Measurements from ENCODE around the gene C5.
A peak's percentile ranks its signal among the peaks of the same experiment; 100 is the strongest.
"Not testable (repeated sequence)": the region's sequence is repeated elsewhere in the genome, so short reads cannot be mapped to it uniquely, and the experiment has no call there.

Gene C5

DNA sequence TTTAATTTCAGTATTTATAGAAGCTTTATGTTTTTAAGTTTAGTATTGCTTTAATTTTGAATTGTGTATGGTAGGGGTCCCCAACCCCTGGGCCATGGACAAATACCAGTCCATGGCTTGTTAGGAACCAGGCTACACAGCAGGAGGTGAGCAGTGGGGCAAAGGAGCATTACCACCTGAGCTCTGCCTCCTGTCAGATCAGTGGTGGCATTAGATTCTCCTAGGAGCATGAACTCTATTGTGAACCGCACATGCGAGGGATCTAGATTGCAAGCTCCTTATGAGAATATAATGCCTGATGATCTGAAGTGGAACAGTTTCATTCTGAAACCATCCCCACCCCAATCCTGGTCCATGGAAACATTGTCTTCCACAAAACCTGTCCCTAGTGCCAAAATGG lies 1.9 kb downstream of the C5 start:
- no peak for DNase-seq

DNA sequence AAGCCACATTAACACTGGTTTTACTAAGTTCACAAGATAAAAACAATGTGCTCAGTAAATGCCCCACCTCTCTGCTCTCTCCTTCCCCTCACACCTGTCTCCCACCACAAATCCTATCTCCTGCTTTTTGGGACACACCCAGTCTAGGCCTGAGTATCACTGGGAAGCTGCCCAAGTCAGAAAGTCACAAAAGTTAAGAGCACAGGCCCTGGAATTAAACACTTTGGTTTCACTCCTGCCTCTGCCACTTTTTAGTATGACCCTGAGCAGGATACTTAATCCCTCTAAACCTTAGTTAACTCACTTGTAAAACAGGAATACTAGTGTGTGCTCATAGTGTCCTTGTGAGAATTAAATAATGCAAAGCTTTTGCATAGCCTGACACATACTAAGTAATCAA lies 11.3 kb downstream of the C5 start:
- DNase-seq: no peak

DNA sequence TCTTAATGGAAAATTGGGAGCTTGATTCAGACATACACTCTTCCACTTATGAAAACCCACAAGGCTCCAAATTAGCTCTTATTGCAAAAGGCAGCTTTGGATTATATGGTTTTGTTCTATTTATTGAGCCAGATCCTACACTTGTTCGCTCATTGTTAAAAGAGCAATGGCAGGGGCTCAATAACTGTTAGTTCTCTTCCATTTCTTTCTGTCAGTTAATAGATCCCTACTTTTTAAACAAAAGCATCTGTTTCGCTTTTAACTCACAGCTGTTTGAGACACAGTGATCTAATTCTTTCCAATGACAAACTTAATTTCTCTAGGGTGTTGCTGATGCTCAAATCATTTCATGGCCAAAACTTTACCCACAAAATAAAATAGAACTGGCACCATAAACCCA lies 11.7 kb downstream of the C5 start:
- DNase-seq: no peak

DNA sequence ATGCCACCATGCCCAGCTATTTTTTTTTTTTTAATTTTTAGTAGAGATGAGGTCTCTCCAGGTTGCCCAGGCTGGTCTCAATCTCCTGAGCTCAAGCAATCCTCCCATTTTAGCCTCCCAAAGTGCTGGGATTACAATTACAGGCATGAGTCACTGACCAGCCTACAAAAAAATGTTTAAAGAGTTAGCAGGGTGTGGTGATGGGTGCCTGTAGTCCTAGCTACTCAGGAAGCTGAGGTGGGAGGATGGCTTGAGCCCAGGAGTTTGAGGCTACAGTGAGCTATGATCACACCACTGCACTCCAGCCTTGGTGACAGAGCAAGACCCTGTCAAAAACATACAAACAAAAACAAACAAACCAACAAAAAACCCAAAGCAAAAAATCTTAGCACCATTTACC lies 14.4 kb downstream of the C5 start:
- DNase-seq: not testable (repeated sequence)

DNA sequence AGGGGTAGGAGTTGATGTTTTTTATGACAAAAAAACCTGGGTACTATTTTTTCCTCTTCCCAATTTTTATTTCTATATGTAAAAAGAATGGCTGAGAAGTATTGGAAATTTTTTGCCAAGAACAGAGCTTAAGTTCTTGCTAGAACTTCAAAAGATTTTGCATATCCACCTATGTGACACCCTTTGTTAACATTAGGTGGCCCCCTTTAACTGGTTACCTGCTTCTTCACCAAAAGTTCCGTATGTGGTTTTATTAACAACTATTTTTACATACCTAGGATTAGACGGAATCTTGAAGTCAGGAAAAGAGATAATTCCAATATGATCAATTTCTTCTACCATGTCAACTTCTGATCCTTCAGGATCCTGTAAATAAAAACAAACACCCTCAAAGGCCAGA lies 15.5 kb downstream of the C5 start:
- DNase-seq: no peak

DNA sequence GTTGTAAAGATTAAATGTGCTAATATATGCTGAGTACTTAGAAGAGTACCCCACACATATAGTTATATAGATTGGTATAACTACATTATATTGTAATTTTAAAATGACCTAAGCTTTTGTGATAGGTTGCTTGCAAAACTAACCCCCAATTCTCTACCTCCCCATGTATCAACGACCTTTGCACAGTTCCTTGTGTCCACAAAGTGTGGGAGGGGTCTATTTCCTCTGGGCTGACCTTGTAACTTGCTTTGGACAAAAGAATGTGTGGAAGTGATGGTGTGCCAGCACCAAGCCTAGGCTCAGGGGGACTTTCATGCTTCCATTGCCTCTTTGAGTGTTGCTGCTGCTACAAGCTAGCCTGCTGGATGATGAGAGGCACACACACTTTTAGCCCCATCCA lies 20.6 kb downstream of the C5 start:
- DNase-seq: no peak

DNA sequence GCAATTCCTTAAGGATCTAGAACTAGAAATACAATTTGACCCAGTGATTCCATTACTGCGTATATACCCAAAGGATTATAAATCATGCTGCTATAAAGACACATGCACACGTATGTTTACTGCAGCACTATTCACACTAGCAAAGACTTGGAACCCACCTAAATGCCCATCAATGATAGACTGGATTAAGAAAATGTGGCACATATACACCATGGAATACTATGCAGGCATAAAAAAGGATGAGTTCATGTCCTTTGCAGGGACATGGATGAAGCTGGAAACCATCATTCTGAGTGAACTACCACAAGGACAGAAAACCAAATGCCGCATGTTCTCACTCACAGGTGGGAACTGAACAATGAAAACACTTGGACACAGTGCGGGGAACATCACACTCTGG lies 21.8 kb downstream of the C5 start:
- not testable (repeated sequence) for DNase-seq

DNA sequence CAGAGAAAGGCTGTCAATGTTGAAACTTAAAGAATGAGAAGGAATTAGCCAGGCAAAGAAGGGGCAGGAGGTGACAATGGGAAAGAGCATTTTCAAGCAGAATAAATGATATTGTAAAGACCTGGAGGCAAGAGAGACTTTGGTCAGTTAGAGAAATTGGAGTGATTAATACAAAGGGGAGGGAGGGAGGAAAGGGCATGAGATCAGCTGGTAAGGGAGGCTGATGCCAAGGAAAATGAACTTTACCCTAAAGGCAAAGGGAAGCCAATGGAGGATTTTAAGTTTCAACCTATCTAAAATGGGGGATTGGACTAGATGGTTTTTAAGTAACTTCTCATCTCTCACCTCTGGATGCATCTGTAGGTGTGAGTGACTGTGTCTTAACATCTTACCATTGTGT lies 23.3 kb downstream of the C5 start:
- DNase-seq: no peak

DNA sequence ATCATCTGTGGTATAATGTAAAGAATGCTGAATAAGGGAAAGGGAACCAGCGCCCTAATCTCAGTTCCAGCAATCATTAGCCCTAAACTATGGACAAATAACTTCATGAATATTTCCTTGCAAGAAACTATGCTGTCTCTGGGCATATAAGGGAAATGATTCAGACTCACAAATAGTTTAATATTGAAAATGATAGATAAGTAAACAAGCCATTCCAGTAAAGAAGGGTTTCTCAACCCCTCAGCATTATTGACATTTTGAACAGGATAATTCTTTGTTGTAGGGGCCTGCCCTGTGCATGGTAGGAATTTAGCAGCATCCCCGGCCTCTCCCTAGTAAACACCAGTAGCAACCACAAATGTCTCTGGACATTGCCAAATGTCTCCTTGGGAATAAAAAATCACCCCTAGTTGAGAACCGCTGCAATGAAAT lies 23.8 kb downstream of the C5 start:
- no peak for DNase-seq

DNA sequence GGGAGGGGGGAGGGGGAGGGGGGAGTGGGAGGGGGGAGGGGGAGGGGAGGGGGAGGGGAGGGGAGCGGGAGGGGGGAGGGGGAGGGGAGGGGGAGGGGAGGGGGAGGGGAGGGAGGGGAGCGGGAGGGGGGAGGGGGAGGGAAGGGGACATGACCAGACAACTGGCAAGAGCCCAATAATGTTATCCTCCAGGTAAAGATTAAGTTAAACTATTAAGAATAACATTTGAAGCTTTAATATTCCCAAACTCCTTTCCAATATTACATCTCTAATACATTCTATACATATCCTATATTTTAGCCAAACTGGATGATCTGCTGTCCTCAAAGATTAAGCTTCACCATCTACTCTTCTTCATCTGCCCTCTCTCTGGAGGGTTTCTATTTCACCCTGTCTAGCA lies 25.8 kb downstream of the C5 start:
- DNase-seq: no peak

DNA sequence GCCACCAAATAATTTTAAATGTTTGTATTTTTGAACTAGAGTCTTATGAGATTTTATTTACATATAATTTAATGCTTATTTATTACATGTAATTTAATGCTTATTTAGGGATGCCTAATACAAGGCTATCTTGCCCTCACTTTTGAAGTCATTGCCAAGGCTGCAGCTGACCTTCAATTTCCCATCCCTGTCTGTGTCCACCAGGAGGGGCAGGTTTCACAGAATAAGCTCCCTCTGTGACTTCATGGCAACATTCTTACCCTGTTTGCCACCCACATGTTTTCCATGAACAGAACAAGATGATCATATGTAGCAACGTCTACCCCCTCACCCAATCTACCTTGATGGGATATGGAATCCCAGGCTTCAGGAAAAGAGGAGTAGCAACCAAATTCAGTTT lies 27.0 kb downstream of the C5 start:
- DNase-seq: no peak

DNA sequence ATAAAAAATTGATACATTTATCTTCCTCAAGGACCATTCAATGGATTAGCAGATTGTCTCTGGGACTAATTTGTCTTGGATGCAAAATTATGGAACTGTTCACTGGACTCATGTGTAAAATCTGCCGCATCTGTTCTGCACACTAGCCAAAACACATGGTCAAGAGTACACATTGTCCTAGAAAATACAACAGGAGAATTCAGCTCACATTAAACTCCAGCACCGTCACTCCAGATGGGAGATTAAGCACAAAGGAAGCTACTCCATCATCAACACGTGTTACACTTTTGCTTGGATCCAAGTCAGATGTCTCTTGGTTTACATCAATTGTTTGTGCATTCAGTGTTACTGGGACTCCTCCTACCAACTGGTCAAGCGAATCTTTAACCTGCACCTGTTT lies 28.8 kb downstream of the C5 start:
- DNase-seq: no peak

DNA sequence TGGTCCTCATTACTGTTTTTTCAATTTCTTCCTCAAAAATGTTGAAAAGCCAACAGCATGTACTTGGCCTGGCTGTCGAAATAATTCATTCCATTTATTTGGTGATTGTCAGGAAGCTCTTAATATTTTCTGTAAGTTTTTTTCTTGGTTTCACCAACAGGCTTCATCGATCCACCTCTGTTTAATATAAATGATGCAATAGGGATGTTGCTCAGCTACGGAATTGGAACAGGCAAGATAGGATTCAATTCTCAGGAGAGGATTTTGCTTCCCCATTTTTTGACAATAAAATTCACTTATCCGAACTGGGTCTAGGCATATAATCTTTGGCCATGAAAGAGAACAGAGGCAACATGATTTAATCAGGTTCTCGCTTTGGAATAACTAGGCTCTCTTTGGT lies 30.8 kb downstream of the C5 start:
- DNase-seq: no peak

DNA sequence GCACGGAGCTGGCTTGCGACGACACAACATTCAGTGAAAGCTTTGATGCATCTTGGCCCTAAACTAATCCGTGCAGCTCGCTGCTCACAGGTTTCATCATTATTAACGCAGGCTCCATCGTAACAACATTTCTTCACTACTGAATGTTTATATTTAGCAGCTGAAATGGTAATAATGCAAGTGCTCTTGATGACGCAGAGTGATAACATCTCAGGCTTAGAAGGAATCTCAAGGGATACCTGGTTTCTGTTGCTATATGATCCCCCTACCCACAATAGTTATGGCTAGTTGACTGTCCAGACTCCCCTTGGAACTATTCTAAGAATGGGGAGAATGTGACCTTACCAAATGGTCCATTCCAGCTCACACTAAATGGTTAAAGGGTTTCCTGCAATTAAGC lies 36.2 kb downstream of the C5 start:
- no peak for DNase-seq

DNA sequence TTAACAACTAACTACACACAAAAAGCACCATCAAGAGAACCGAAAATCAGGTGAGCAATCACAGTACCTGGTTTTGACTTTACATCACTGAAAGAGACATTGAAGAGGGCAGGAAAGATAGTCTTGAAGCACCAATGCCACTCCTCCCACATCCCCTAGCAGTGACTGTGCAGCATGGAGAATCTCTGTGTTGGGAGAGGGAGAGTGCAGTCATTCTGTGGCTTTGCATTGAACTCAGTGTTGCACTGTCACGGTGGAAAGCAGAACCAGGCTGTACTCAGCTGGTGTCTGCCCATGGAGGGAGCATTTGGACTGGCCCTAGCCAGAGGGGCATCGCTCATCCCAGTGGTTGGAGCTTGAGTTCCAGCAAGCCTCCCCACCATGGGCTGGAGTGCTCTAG lies 40.4 kb downstream of the C5 start:
- DNase-seq: peak in 1 of 2 experiments; percentile 6

DNA sequence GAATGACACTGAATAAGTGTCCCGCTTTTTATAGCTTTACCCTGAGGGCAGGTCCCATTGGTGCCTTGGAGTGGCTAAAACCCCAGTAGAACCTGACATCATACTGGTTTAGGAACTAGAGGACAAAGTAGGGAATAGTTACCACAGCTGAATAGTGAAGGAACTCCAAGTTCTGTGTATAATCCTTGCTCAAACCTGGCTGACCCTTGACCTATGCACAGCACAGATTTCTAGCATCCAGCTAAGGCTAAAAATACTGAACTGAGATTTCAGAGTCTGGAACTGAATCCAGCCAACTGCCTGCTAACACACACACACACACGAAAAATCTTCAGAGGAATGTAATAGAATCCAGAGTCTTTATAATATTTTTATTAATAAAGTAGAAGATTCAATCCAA lies 50.8 kb downstream of the C5 start:
- no peak for DNase-seq

DNA sequence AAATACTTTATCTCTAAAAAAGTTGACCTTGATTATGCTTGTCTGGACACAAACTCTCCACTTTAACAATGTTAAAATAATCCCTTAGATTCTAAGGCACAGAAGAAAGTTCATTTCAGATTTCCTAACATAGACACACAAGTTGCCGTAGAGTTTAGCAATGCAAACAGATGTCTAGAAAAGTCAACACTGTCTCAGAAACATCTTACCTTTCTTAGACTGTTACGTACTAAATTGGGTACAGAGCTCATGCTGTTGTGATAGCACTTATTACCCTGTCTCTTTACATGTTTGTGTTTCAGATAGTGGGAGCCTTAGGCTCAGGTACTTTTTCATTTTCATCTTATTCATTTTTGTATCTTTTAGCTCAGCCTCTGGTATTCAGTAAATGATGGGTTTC lies 52.0 kb downstream of the C5 start:
- no peak for DNase-seq

DNA sequence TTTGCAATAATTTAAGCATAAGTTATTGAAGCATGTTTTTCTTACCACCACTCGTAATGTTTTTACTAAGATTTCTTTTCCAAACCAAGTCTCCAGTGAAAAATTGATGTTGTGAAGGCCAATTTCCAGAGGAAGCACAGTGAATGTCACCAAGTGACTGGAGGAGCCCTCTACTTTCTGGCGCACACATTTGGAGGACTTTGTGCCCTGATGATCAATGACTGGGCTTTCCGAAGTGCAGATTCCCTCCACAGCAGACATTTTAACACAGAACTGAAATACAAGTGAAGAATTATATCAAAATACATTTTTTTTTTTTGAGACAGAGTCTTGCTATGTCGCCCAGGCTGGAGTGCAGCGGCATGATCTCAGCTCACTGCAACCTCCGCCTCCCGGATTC lies 52.6 kb downstream of the C5 start:
- DNase-seq: no peak

DNA sequence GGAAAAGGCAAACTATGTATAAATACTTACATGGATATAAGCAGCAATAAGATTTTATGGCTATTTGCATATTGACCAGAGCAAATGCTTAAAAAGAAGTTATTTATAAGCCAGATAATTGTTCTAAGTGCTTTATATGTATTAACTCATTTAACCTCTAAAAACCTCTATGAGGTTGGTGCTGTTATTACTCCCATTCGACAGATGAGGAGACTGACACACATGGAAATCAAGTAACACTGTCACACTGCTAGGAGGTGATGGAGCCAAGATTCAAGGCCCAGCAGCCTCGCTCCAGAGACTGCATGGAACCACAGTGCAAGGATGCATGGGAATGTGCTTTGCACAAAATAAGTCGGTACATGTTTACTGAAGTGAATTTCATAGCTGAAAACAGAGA lies 53.7 kb downstream of the C5 start:
- no peak for DNase-seq

DNA sequence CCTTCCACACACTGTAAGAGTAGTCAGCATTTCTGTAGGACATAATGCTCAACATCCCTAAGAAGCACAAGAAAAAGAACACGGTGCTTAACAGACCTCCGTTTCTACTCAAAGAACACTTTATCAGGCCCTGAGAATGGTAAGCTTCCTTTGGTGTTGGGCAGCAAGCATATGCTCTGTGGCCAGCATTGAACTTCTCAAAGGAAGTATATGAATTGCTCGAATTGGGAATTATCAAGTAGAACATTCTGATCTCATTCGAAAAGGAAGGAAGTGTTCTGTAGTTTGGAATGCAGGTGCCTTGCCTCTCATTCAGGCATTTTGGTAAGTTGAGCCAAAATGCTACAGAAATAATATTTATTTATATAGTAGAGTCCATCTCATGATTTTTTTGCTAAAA lies 61.0 kb downstream of the C5 start:
- DNase-seq: no peak

DNA sequence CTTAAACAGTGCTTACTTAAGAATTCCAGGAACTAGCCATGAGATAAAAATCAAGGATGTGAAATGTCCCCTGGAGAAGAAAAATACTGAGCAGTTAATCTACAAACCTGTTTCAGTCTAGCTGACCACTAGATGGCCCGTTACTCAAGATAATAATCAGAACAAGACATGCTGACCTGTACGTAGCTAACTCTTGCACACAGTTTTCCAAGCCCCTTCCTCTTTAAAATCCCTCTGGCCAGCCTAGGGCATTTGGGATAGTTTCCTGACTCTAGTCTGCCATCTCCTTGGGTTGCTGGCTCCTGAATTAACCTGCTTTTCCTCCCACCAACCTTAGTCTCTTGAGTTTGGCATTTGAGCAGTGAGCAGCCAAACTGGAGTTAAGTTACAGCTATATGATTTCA lies 64.3 kb downstream of the C5 start:
- no peak for DNase-seq

DNA sequence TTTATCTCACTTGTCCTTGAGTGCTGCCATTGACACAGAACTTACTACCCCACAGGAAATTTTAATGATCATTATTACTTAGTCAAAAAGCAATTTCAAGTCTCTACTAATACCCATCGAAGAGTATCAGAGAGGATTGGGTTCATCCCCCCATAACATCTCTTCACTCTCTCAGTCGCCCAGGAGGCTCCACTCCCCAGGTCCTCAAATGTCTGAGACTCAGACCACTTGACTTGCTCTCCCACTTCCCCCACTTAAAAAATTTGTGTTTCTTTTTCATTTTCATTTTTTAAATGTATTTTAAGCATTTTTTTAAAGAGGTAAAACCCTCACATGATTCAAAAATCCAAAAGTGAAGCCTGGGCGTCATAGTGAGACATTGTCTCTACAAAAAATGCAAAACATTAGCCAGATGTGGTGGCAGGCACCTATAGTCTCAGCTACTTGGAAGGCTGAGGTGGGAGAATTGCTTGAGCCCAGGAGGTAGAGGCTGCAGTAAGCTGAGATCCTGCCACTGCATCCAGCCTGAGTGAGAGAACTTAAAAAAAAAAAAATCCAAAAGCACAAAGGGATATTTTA lies 66.7 kb downstream of the C5 start:
- DNase-seq: no peak

DNA sequence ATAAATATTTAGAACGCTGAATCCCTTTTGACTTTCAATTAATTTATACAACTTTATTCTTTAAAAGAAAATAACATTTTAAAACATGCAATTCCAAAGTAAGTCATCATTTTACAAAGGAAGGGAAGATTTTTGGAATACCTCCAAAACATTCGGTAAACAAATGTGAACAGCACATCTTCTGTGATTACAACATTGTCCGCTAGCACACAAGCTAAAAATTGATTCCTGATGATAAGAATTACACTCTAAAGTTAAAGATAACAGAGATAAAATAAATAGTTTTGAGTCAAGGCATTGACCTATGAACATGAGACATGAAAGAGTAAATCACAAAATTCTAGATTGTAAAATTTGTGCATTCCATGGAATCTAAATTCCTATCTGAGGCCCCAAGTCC lies 67.2 kb downstream of the C5 start:
- no peak for DNase-seq

DNA sequence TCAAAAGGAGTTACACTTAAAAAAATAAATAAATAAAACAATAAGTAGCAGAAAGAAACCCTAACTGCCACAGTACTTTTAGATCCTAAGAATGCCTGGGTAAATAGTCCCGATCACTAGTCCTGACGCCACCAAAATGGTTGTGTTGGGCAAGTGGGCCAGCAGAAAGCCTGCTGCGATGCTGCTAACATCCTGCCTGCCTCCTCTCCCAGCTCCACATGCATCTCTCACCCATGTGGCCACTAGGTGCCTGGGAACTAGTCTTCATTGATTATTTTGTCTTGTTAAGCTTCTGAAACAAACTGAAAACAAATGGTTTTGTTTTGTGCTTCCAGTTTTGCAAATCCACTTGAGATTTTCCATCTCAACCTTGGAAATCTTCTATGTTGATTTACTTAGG lies 69.1 kb downstream of the C5 start:
- DNase-seq: no peak

DNA sequence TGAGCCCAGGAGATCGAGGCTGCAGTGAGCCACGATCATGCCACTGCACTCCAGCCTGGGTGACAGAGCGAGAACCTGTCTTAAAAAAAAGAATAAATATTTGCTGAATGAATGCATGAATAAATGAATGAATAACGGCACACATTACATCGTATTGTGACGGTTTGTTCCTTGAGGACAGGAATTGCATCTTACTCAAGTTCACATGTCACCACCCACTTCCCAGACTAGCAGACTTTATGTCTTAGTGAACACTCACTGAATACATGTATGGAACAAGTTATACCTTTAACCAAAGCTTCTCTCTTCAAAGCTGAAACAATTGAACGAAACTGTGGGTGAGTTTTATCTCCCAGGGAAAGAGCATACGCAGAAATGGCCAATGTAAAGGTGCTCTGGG lies 70.3 kb downstream of the C5 start:
- DNase-seq: no peak

DNA sequence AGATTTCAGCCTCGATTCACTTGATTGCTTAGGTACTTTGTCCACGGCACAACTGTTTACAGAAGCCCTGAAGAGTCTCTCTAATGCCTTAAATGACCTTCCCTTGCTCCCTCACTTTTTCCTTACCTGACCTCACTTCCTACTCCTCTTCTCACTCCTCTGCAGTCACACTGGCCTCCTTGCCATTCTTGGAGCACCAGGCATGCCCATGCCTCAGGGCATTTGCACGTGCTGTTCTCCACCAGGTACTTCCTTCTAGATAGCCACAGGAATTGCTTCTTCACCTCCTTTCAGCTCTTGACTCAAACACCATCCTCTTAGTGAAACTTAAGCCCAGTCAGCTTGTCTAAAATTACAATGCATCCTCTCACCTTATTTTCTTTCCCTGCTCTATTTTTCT lies 71.1 kb downstream of the C5 start:
- DNase-seq: no peak
